Activated naive CD8-positive, alpha-beta T cell treated with anti-CD3 and anti-CD28 coated beads for 36 hours (primary cell): Measurements from ENCODE around the gene GPATCH2L. TPM values are rescaled to one million over a fixed set of nuclear protein-coding genes. Genes with fewer than 3 reads are reported as not detected.

Experiments
- DNase-seq: peaks from one replicate; pipeline ENCODE4 v3.0.0; 2021
- H3K27ac Mint-ChIP-seq: one replicate; pipeline ENCODE4 v1.8.0; 2022; ENCODE audit warnings: mild to moderate bottlenecking, moderate library complexity, mixed read lengths
- H3K27me3 Mint-ChIP-seq: one replicate; pipeline ENCODE4 v1.8.0; 2022; ENCODE audit warnings: mild to moderate bottlenecking, mixed read lengths
- H3K36me3 Mint-ChIP-seq: one replicate; pipeline ENCODE4 v1.8.0; 2021; ENCODE audit warnings: mild to moderate bottlenecking, mixed read lengths
- H3K4me1 Mint-ChIP-seq: one replicate; pipeline ENCODE4 v1.8.0; 2021; ENCODE audit warnings: mixed read lengths
- H3K4me3 Mint-ChIP-seq: one replicate; pipeline ENCODE4 v1.8.0; 2022; ENCODE audit warnings: mild to moderate bottlenecking, moderate library complexity, mixed read lengths
- H3K9me3 Mint-ChIP-seq: one replicate; pipeline ENCODE4 v1.8.0; 2022; ENCODE audit warnings: mixed read lengths
- total RNA-seq, 2 experiments: library from RNA; stranded (reverse); gene quantifications; one replicate each; pipeline ENCODE4 v1.2.3, GENCODE V29; 2021

Gene GPATCH2L
- total RNA-seq, 2 experiments from 2014 or later: 32.0 to 36.1 TPM

- Mint-ChIP-seq H3K4me1 (no peaks in the 10 kb centered on the region), H3K36me3 (peaks cover 4% of the 10 kb centered on the region), H3K4me3 (no peak overlapping the region), H3K27ac (no peak overlapping the region), H3K27me3 (peaks cover 11% of the 10 kb centered on the region), H3K9me3 (no peaks in the 10 kb centered on the region)
- DNase-seq: no peak
These were observed 98.6 kb downstream of the GPATCH2L start for GRCh38 chr14:76250302-76250701.

- Mint-ChIP-seq H3K27ac (no peak overlapping the region), H3K27me3 (peaks cover 10% of the 10 kb centered on the region), H3K4me3 (no peak overlapping the region), H3K9me3 (no peaks in the 10 kb centered on the region), H3K36me3 (peaks cover 4% of the 10 kb centered on the region), H3K4me1 (no peaks in the 10 kb centered on the region)
- DNase-seq: no peak
These were observed 100.7 kb downstream of the GPATCH2L start for GRCh38 chr14:76252471-76252870.

GRCh38 chr14:76253111-76253510 lies 101.4 kb downstream of the GPATCH2L start:
- Mint-ChIP-seq H3K27ac (no peak overlapping the region), H3K4me3 (no peak overlapping the region), H3K9me3 (no peaks in the 10 kb centered on the region), H3K4me1 (no peaks in the 10 kb centered on the region), H3K27me3 (peaks cover 8% of the 10 kb centered on the region), H3K36me3 (peaks cover 6% of the 10 kb centered on the region)
- no peak for DNase-seq

- H3K4me3 Mint-ChIP-seq: no peak overlapping the region
- DNase-seq: no peak
- no peaks in the 10 kb centered on the region for H3K9me3 Mint-ChIP-seq
- peaks cover 4% of the 10 kb centered on the region for H3K27me3 Mint-ChIP-seq
- peaks cover 6% of the 10 kb centered on the region for H3K36me3 Mint-ChIP-seq
- peaks cover 2% of the 10 kb centered on the region for H3K4me1 Mint-ChIP-seq
- no peak overlapping the region for H3K27ac Mint-ChIP-seq
These were observed 104.8 kb downstream of the GPATCH2L start for GRCh38 chr14:76256545-76256944.

- Mint-ChIP-seq H3K4me3 (no peak overlapping the region), H3K36me3 (peaks cover 6% of the 10 kb centered on the region)
These were observed 105.5 kb downstream of the GPATCH2L start for GRCh38 chr14:76257111-76257803.

GRCh38 chr14:76257842-76258397 lies 106.2 kb downstream of the GPATCH2L start:
- peaks cover 2% of the 10 kb centered on the region for H3K4me1 Mint-ChIP-seq
- H3K4me3 Mint-ChIP-seq: no peak overlapping the region
- H3K27ac Mint-ChIP-seq: no peak overlapping the region
- DNase-seq: no peak
- H3K9me3 Mint-ChIP-seq: no peaks in the 10 kb centered on the region
- peaks cover 1% of the 10 kb centered on the region for H3K27me3 Mint-ChIP-seq
- peaks cover 5% of the 10 kb centered on the region for H3K36me3 Mint-ChIP-seq

More at GRCh38 chr14:76257111-76257803, 105.5 kb downstream of the GPATCH2L start:
- H3K9me3 Mint-ChIP-seq: no peaks in the 10 kb centered on the region
- H3K27ac Mint-ChIP-seq: no peak overlapping the region
- DNase-seq: no peak
- H3K27me3 Mint-ChIP-seq: peaks cover 4% of the 10 kb centered on the region
- H3K4me1 Mint-ChIP-seq: peaks cover 2% of the 10 kb centered on the region

GRCh38 chr14:76259029-76259735 lies 107.5 kb downstream of the GPATCH2L start:
- Mint-ChIP-seq H3K36me3 (peaks cover 3% of the 10 kb centered on the region), H3K4me1 (peaks cover 2% of the 10 kb centered on the region), H3K27ac (no peak overlapping the region), H3K27me3 (no peaks in the 10 kb centered on the region), H3K9me3 (no peaks in the 10 kb centered on the region), H3K4me3 (no peak overlapping the region)
- no peak for DNase-seq

GRCh38 chr14:76260749-76261148 lies 109.0 kb downstream of the GPATCH2L start:
- H3K9me3 Mint-ChIP-seq: no peaks in the 10 kb centered on the region
- H3K27ac Mint-ChIP-seq: no peak overlapping the region
- H3K4me1 Mint-ChIP-seq: peaks cover 2% of the 10 kb centered on the region
- peaks cover 3% of the 10 kb centered on the region for H3K36me3 Mint-ChIP-seq
- peaks cover 7% of the 10 kb centered on the region for H3K27me3 Mint-ChIP-seq
- DNase-seq: no peak
- no peak overlapping the region for H3K4me3 Mint-ChIP-seq

- H3K4me3 Mint-ChIP-seq: no peak overlapping the region
- no peak for DNase-seq
- H3K27ac Mint-ChIP-seq: no peak overlapping the region
- peaks cover 2% of the 10 kb centered on the region for H3K4me1 Mint-ChIP-seq
- H3K9me3 Mint-ChIP-seq: no peaks in the 10 kb centered on the region
- peaks cover 3% of the 10 kb centered on the region for H3K36me3 Mint-ChIP-seq
- H3K27me3 Mint-ChIP-seq: peaks cover 14% of the 10 kb centered on the region
These were observed 109.7 kb downstream of the GPATCH2L start for GRCh38 chr14:76261371-76261811.

GRCh38 chr14:76262641-76263040 lies 110.9 kb downstream of the GPATCH2L start:
- no peak overlapping the region for H3K4me3 Mint-ChIP-seq
- peaks cover 3% of the 10 kb centered on the region for H3K36me3 Mint-ChIP-seq
- no peak overlapping the region for H3K27ac Mint-ChIP-seq
- no peak for DNase-seq
- peaks cover 4% of the 10 kb centered on the region for H3K4me1 Mint-ChIP-seq
- no peaks in the 10 kb centered on the region for H3K9me3 Mint-ChIP-seq
- H3K27me3 Mint-ChIP-seq: peaks cover 26% of the 10 kb centered on the region

Other genes with a start within 250 kb of the GPATCH2L start
- gene TGFB3, start 169.9 kb upstream of the GPATCH2L start, total RNA-seq: 1 to 10 TPM; 2.4 to 3.8 TPM
- gene IFT43, start 166.2 kb upstream of the GPATCH2L start, total RNA-seq: 1 to 10 TPM; 9.0 to 9.7 TPM
- not detected for gene ESRRB, start 224.2 kb downstream of the GPATCH2L start, total RNA-seq